ENCODE results near the gene CTAGE1. TPM values are rescaled to one million over a fixed set of nuclear protein-coding genes. Genes with fewer than 3 reads are reported as not detected.
"Not testable (repeated sequence)": the region's sequence is repeated elsewhere in the genome, so short reads cannot be mapped to it uniquely, and the experiment has no call there.

Gene CTAGE1
- total and polyA plus RNA-seq, 3 experiments from 2014 or later: not detected

DNA sequence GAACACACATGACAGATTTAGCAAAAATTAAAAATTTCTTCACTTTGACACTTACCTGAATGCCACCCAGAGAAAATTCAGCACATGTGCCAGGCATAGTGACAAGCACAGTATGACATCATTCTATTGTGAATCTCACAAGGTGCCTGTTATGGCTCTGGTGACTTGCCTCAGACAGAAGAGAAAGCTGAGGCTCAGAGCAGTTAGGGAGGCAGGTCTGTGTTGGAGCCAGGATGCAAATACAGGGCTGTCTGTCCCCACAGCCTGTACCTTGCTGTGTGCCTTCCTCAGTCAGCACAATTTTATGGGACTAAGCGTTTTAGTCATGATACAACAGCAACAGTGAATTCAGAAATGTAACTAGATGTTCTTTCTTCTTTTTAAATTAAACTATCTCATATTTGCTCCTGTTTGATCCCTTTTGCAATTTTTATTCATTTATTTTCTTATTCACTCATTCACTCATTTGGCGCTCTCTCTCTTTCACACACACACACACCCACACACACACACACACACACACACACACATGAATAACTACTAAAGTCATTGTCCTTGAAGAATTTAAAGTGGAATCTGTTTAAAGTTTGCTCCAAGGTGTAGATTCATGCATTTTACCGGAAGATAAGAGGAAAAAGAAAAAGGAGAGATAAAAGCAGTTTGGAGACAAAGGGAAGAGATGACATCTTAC is 37.9 kb upstream of the CTAGE1 start:
- Mint-ChIP-seq H3K27ac (no peak overlapping the region), H3K36me3 (peaks cover 0 to 5% (median 0%) of the 10 kb centered on the region in 3 donors), H3K4me3 (no peak overlapping the region), H3K4me1 (peaks cover 6 to 9% (median 8%) of the 10 kb centered on the region in 3 donors), H3K9me3 (peaks cover 0 to 5% (median 0%) of the 10 kb centered on the region in 5 donors), H3K27me3 (peaks cover 6 to 29% of the 10 kb centered on the region in 2 donors)
- POLR2A ChIA-PET: no interaction called here
- Histone ChIP-seq H3K4me1 (ENCODE audit: insufficient read depth, low read length) (no peaks in the 10 kb centered on the region), H3K27ac (ENCODE audit: low read depth, low read length) (no peak overlapping the region), H3K9me3 (ENCODE audit: low read length) (no peaks in the 10 kb centered on the region), H3K27me3 (ENCODE audit: insufficient read depth, low read length, poor library complexity, severe bottlenecking) (peaks cover 5% of the 10 kb centered on the region), H3K36me3 (ENCODE audit: insufficient read depth, low read length) (no peaks in the 10 kb centered on the region), H3K4me3 (ENCODE audit: low read length) (no peak overlapping the region)
- CTCF ChIA-PET: no interaction called here
- no peak for DNase-seq

DNA sequence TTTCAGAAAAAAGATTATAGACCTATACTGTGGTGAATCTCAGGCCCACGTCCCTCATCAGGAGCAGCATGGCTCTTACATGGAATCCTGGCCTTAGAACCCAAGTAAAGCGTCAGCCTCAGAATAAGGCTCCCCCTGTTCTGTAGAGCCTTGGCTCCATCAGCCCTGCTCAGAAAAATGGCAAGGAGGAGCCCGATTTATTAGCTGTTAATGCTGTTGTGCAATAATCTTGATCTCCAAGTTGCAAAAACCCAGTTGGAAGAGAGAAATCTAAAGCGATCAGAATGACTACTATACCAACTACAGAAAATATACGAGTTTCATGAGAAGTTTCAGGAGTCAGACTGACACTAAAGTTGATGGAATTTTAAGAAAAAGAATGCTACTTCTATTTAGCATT is 35.6 kb upstream of the CTAGE1 start:
- Histone ChIP-seq H3K27ac (ENCODE audit: low read depth, low read length) (no peak overlapping the region), H3K36me3 (ENCODE audit: insufficient read depth, low read length) (no peaks in the 10 kb centered on the region), H3K4me1 (ENCODE audit: insufficient read depth, low read length) (no peaks in the 10 kb centered on the region), H3K27me3 (ENCODE audit: insufficient read depth, low read length, poor library complexity, severe bottlenecking) (no peaks in the 10 kb centered on the region), H3K9me3 (ENCODE audit: low read length) (no peaks in the 10 kb centered on the region), H3K4me3 (ENCODE audit: low read length) (no peak overlapping the region)
- no peak overlapping the region for H3K4me3 Mint-ChIP-seq
- H3K36me3 Mint-ChIP-seq: peaks cover 0 to 21% (median 0%) of the 10 kb centered on the region in 3 donors
- ChIA-PET CTCF (no interaction called here), POLR2A (no interaction called here)
- peaks cover 6 to 9% (median 8%) of the 10 kb centered on the region in 3 donors for H3K4me1 Mint-ChIP-seq
- DNase-seq: no peak
- H3K27me3 Mint-ChIP-seq: peaks cover 8 to 22% of the 10 kb centered on the region in 2 donors
- no peak overlapping the region for H3K27ac Mint-ChIP-seq
- H3K9me3 Mint-ChIP-seq: peaks cover 6 to 28% (median 15%) of the 10 kb centered on the region in 5 donors

DNA sequence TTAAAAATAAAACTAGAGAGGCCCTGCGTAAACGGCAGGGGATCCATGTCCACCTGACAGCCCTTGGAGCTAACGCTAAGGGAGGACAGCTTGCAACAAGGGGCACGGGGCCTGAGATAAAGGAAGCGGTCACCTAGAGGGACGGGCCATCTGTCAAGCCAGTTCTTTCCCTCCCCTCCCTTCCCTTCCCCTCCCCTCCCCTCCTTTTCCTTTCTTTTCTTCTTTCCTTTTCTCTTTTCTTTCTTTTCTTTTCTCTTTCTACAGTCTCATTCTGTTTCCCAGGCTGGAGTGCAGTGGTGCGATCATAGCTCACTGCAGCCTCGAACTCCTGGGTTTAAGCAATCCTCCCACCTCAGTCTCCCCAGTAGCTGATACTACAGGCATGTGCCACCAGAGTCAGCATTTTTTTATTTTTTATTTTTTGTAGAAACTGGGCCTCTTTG is 34.5 kb upstream of the CTAGE1 start:
- Histone ChIP-seq H3K9me3 (ENCODE audit: low read length) (no peaks in the 10 kb centered on the region), H3K4me1 (ENCODE audit: insufficient read depth, low read length) (no peaks in the 10 kb centered on the region), H3K4me3 (ENCODE audit: low read length) (no peak overlapping the region), H3K27ac (ENCODE audit: low read depth, low read length) (no peak overlapping the region), H3K27me3 (ENCODE audit: insufficient read depth, low read length, poor library complexity, severe bottlenecking) (no peaks in the 10 kb centered on the region), H3K36me3 (ENCODE audit: insufficient read depth, low read length) (no peaks in the 10 kb centered on the region)
- POLR2A ChIA-PET: interaction anchor here (0.6 kb wide), 1 partner anchor 233 kb away, joined by 3 read pairs; no protein-coding TSS in a partner anchor
- Mint-ChIP-seq H3K9me3 (peaks cover 6 to 36% (median 15%) of the 10 kb centered on the region in 5 donors), H3K27me3 (peaks cover 5 to 21% of the 10 kb centered on the region in 2 donors), H3K36me3 (peaks cover 0 to 21% (median 0%) of the 10 kb centered on the region in 3 donors), H3K27ac (no peak overlapping the region), H3K4me3 (peak overlapping the region in 1 of 7 donors; percentile 30), H3K4me1 (peaks cover 6 to 9% (median 8%) of the 10 kb centered on the region in 3 donors)
- no peak for DNase-seq
- CTCF ChIA-PET: interaction anchor here (0.8 kb wide), 1 partner anchor 11 kb away, joined by 3 read pairs; no protein-coding TSS in a partner anchor

DNA sequence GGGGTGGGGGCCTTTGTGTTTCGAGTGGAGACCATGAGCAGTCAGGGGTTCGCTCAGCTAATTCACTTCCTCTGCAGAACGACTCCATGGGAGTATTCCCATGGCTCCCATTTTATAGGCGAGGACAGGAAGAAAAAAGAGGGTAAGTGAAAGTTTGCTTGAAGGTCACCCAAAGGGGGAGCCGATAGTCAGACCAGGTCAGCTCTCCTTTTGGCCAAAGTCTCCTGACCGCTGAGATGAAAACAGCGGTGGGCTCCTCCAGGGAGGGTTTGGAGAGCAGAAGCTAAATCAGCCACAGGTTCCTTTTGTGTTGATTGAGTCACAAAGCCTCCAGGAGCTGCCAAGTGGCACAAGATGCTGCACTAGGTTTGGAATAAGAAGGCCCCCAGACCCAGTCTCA is 34.1 kb upstream of the CTAGE1 start:
- no peak overlapping the region for H3K27ac ChIP-seq (ENCODE audit: low read depth, low read length)
- H3K36me3 ChIP-seq (ENCODE audit: insufficient read depth, low read length): no peaks in the 10 kb centered on the region
- no peaks in the 10 kb centered on the region for H3K9me3 ChIP-seq (ENCODE audit: low read length)
- POLR2A ChIA-PET: no interaction called here
- H3K4me3 ChIP-seq (ENCODE audit: low read length): no peak overlapping the region
- Mint-ChIP-seq H3K4me1 (peaks cover 6 to 9% (median 8%) of the 10 kb centered on the region in 3 donors), H3K9me3 (peaks cover 6 to 36% (median 15%) of the 10 kb centered on the region in 5 donors), H3K4me3 (no peak overlapping the region), H3K27ac (no peak overlapping the region), H3K27me3 (peaks cover 5 to 22% of the 10 kb centered on the region in 2 donors), H3K36me3 (peaks cover 0 to 21% (median 0%) of the 10 kb centered on the region in 3 donors)
- no peaks in the 10 kb centered on the region for H3K4me1 ChIP-seq (ENCODE audit: insufficient read depth, low read length)
- no peak for DNase-seq
- no peaks in the 10 kb centered on the region for H3K27me3 ChIP-seq (ENCODE audit: insufficient read depth, low read length, poor library complexity, severe bottlenecking)
- CTCF ChIA-PET: no interaction called here

DNA sequence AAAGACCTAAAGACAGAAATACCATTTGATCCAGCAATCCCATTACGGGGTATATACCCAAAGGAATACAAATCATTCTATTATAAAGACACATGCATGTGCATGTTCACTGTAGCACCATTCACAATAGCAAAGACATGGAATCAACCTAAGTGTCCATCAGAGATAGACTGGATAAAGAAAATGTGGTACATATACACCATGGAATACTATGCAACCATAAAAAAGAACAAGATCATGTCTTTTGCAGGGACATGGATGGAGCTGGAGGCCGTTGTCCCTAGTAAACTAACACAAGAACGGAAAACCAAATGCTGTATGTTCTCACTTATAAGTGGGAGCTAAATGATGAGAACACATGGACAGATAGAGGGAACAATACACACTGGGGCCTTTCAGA is 33.1 kb upstream of the CTAGE1 start:
- H3K4me3 Mint-ChIP-seq; H3K36me3 ChIP-seq (ENCODE audit: insufficient read depth, low read length); POLR2A ChIA-PET; H3K27ac ChIP-seq (ENCODE audit: low read depth, low read length); DNase-seq; H3K4me3 ChIP-seq (ENCODE audit: low read length); H3K27ac Mint-ChIP-seq; H3K27me3 ChIP-seq (ENCODE audit: insufficient read depth, low read length, poor library complexity, severe bottlenecking); CTCF ChIA-PET; H3K4me1 Mint-ChIP-seq; H3K4me1 ChIP-seq (ENCODE audit: insufficient read depth, low read length); H3K9me3 ChIP-seq (ENCODE audit: low read length): not testable (repeated sequence)
- Mint-ChIP-seq H3K9me3 (peaks cover 6 to 36% (median 15%) of the 10 kb centered on the region in 5 donors), H3K27me3 (peaks cover 5 to 21% of the 10 kb centered on the region in 2 donors), H3K36me3 (peaks cover 0 to 23% (median 0%) of the 10 kb centered on the region in 3 donors)

DNA sequence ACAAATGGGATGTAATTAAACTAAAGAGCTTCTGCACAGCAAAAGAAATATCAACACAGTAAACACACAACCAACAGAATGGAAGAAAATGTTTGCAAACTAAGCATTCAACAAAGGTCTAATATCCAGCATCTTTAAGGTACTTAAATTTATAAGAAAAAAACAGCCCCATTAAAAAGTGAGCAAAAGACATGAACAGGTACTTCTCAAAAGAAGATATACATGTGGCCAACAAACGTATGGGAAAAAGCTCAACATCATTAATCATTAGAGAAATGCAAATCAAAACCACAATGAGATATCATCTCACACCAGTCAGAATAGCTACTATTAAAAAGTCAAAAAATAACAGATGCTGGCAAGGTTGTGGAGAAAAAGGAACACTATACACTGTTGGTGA is 32.6 kb upstream of the CTAGE1 start:
- H3K36me3 ChIP-seq (ENCODE audit: insufficient read depth, low read length); DNase-seq; H3K4me3 ChIP-seq (ENCODE audit: low read length); POLR2A ChIA-PET; H3K27ac ChIP-seq (ENCODE audit: low read depth, low read length); H3K4me1 ChIP-seq (ENCODE audit: insufficient read depth, low read length); H3K9me3 ChIP-seq (ENCODE audit: low read length); CTCF ChIA-PET; H3K27ac Mint-ChIP-seq; H3K4me1 Mint-ChIP-seq; H3K27me3 ChIP-seq (ENCODE audit: insufficient read depth, low read length, poor library complexity, severe bottlenecking); H3K4me3 Mint-ChIP-seq: not testable (repeated sequence)
- H3K27me3 Mint-ChIP-seq: peaks cover 5 to 17% of the 10 kb centered on the region in 2 donors
- peaks cover 0 to 25% (median 0%) of the 10 kb centered on the region in 3 donors for H3K36me3 Mint-ChIP-seq
- H3K9me3 Mint-ChIP-seq: peaks cover 6 to 36% (median 15%) of the 10 kb centered on the region in 5 donors

DNA sequence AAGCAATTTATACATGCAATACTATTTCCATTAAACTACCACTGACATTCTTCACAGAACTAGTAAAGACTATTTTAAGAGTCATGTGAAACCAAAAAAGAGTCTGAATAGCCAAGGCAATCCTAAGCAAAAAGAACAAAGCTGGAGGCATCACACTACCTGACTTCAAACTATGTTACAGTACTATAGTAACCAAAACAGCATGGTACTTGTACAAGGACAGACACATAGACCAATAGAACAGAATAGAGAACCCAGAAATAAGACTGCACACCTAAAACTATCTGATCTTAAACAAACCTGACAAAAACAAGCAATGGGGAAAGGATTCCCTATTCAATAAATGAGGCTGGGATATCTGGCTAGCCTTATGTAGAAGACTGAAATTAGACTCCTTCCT is 32.0 kb upstream of the CTAGE1 start:
- H3K4me3 ChIP-seq (ENCODE audit: low read length); H3K36me3 ChIP-seq (ENCODE audit: insufficient read depth, low read length); POLR2A ChIA-PET; H3K27ac Mint-ChIP-seq; H3K4me3 Mint-ChIP-seq; H3K27me3 ChIP-seq (ENCODE audit: insufficient read depth, low read length, poor library complexity, severe bottlenecking); H3K27ac ChIP-seq (ENCODE audit: low read depth, low read length); DNase-seq; H3K4me1 ChIP-seq (ENCODE audit: insufficient read depth, low read length); H3K9me3 ChIP-seq (ENCODE audit: low read length); H3K4me1 Mint-ChIP-seq: not testable (repeated sequence)
- peaks cover 0 to 25% (median 0%) of the 10 kb centered on the region in 3 donors for H3K36me3 Mint-ChIP-seq
- H3K27me3 Mint-ChIP-seq: peaks cover 5 to 13% of the 10 kb centered on the region in 2 donors
- H3K9me3 Mint-ChIP-seq: peaks cover 6 to 36% (median 15%) of the 10 kb centered on the region in 5 donors
- CTCF ChIA-PET: interaction anchor here (0.6 kb wide), 1 partner anchor 10 kb away, joined by 3 read pairs; no protein-coding TSS in a partner anchor

DNA sequence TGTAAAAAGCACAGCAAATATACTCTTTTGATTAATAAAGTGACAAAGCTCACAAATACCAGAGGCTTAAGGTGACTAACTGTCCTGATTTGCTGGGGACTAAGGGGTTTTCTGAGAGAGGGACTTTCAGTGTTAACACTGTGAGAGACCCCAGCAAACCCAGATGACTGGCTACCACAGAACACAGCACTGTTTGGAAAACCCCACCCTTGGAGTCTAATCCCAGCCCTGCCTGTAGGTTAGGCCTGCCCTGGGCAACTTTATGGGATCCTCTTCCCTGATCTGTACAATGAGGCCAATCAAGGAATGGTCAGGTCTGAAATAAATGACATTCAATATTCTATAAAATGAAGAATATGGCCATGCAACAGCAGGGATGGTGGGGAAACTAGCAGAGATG is 30.5 kb upstream of the CTAGE1 start:
- POLR2A ChIA-PET: no interaction called here
- Mint-ChIP-seq H3K27me3 (peaks cover 2 to 13% of the 10 kb centered on the region in 2 donors), H3K27ac (no peak overlapping the region), H3K9me3 (peaks cover 6 to 36% (median 15%) of the 10 kb centered on the region in 5 donors), H3K4me3 (no peak overlapping the region), H3K36me3 (peaks cover 0 to 25% (median 0%) of the 10 kb centered on the region in 3 donors), H3K4me1 (peaks cover 6 to 9% (median 8%) of the 10 kb centered on the region in 3 donors)
- DNase-seq: no peak
- no peak overlapping the region for H3K4me3 ChIP-seq (ENCODE audit: low read length)
- H3K9me3 ChIP-seq (ENCODE audit: low read length): no peaks in the 10 kb centered on the region
- no peaks in the 10 kb centered on the region for H3K36me3 ChIP-seq (ENCODE audit: insufficient read depth, low read length)
- no peak overlapping the region for H3K27ac ChIP-seq (ENCODE audit: low read depth, low read length)
- no peaks in the 10 kb centered on the region for H3K4me1 ChIP-seq (ENCODE audit: insufficient read depth, low read length)
- CTCF ChIA-PET: no interaction called here
- no peaks in the 10 kb centered on the region for H3K27me3 ChIP-seq (ENCODE audit: insufficient read depth, low read length, poor library complexity, severe bottlenecking)

Measured in CD8-positive, alpha-beta memory T cell (primary cell).